Measurements from ENCODE around the gene DAAM2.

- TF ChIP-seq POLR2A (IDR thresholded peaks at IDR 0.05) (no peak), CTCF (IDR thresholded peaks at IDR 0.05) (no peak)
Observed at GRCh38 chr6:39929039-39929732, 137.0 kb downstream of the DAAM2 start.

Data from right lobe of liver (tissue), 4 donors.